GM19328 (cell line): ENCODE data around the gene MYLK.

Experiments used
- ATAC-seq: cut with Tn5 transposase; IDR thresholded peaks from one replicate; pipeline ENCODE4 v1.9.1; 2021; ENCODE audit warnings: mild to moderate bottlenecking, moderate library complexity; ENCODE audit not compliant: unreplicated experiment

Gene MYLK

GRCh38 chr3:123778525-123778924 lies 105.6 kb downstream of the MYLK start:
- ATAC-seq = no peak

GRCh38 chr3:123776071-123776782 lies 107.9 kb downstream of the MYLK start:
- ATAC-seq = no peak

- no peak for ATAC-seq
Observed at GRCh38 chr3:123774474-123774873, 109.7 kb downstream of the MYLK start.

GRCh38 chr3:123773681-123774431 lies 110.3 kb downstream of the MYLK start:
- no peak for ATAC-seq

- ATAC-seq = no peak
Observed at GRCh38 chr3:123769356-123769743, 114.8 kb downstream of the MYLK start.

- ATAC-seq = no peak
Observed at GRCh38 chr3:123768480-123769355, 115.4 kb downstream of the MYLK start.

- no peak for ATAC-seq
Observed at GRCh38 chr3:123767564-123768292, 116.4 kb downstream of the MYLK start.

- ATAC-seq = no peak
Observed at GRCh38 chr3:123767009-123767372, 117.1 kb downstream of the MYLK start.

GRCh38 chr3:123766193-123767008 lies 117.7 kb downstream of the MYLK start:
- no peak for ATAC-seq

- ATAC-seq = no peak
Observed at GRCh38 chr3:123765475-123766128, 118.5 kb downstream of the MYLK start.

GRCh38 chr3:123764647-123765046 lies 119.5 kb downstream of the MYLK start:
- ATAC-seq = no peak

GRCh38 chr3:123762805-123763204 lies 121.3 kb downstream of the MYLK start:
- no peak for ATAC-seq

GRCh38 chr3:123760817-123761216 lies 123.3 kb downstream of the MYLK start:
- ATAC-seq = no peak

- ATAC-seq = no peak
Observed at GRCh38 chr3:123759871-123760270, 124.3 kb downstream of the MYLK start.

- ATAC-seq = no peak
Observed at GRCh38 chr3:123759311-123759710, 124.8 kb downstream of the MYLK start.

GRCh38 chr3:123758081-123758564 lies 126.0 kb downstream of the MYLK start:
- no peak for ATAC-seq

GRCh38 chr3:123757281-123757940 lies 126.7 kb downstream of the MYLK start:
- ATAC-seq = no peak

- no peak for ATAC-seq
Observed at GRCh38 chr3:123755501-123755900, 128.6 kb downstream of the MYLK start.

GRCh38 chr3:123755085-123755484 lies 129.0 kb downstream of the MYLK start:
- ATAC-seq = no peak
